Measurements from ENCODE around the gene RNF11. TPM values are rescaled to one million over a fixed set of nuclear protein-coding genes. Genes with fewer than 3 reads are reported as not detected.

Gene RNF11, protein sequence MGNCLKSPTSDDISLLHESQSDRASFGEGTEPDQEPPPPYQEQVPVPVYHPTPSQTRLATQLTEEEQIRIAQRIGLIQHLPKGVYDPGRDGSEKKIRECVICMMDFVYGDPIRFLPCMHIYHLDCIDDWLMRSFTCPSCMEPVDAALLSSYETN
- 100 and 102 TPM in 2 replicates for total RNA-seq
- long read RNA-seq, transcript RNF11-201 (3 exons, 3,084 nt): major isoform, 63 of 89 reads
- long read RNA-seq, transcript RNF11-202 (2 exons, 594 nt): minor isoform, 5 of 89 reads
- long read RNA-seq, partial matches to known transcripts: 0 of 89 reads
- long read RNA-seq, other reads (novel, unspliced or antisense): 21 of 89 reads

DNA sequence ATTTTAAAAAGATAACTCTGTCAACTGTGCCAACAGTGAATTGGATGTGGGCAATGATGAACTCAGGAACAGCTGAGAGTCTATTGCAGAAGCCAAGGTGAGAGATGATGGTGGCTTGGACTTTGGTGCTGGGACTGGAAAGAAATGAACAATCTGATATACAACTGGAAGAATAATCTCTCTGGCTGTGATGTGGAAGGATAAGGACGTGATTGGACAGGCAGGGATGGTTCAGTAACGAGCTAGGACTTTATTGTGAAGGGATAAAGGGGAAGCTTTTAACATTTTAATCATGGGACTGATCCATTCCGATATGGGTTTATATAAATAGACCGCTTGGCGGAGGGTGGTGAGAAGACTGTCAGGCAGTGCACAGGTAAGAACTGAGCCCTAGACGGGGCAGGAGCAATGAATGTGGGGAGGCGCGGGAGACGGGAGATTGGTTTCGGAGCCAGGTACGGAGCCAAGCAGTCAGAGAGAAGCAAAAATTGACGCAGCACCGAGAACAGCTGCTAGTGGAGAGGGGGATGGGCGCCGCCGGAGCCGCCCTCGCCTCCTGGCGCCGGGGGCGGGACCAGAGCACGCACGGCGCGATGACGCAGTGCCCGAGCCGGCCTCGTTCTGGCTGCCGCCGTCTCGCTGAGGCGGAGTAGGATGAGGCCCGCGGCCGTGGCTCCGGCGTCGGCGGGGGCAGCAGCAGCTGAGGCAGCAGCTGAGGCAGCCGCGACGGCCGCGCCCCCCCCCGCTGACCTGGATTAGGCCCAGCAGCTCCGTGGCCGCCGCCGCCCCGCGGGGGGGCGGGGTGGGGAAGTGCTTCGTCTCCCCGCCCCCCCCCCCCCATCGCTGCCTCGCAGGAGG is at the start of gene RNF11:
Gene RNF11 (plus strand): TSS at position 601 of the 858 bp plus-strand sequence. CDS start 484 bp downstream, outside the sequence.
- Mint-ChIP-seq H3K27me3 (ENCODE audit: unreplicated experiment) (no peaks in the 10 kb centered on the region), H3K4me1 (ENCODE audit: unreplicated experiment) (peaks cover 31% of the 10 kb centered on the region)

DNA sequence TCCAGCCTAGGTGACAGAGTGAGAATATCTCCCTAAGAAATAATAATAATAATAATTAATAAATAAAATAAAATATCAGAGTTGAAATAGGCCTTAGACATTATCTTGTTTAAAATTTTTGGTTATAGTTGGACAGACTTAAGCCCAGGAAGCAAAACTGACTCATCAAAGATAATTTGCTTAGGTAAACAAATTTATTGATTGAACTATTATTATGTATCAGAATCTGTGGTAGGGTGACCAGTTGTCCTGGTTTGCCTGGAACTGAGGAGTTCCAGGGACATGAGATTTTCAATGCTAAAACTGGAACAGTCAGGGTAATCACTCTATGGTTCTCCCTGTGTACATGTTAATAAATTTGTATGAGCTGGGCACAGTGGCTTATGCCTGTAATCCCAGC is 47.8 kb upstream of the RNF11 start:
- no peaks in the 10 kb centered on the region for H3K9me3 Mint-ChIP-seq (ENCODE audit: unreplicated experiment)
- H3K4me1 Mint-ChIP-seq (ENCODE audit: unreplicated experiment): no peaks in the 10 kb centered on the region
- no peak overlapping the region for H3K27ac Mint-ChIP-seq (ENCODE audit: unreplicated experiment)
- no peak for DNase-seq (ENCODE audit: extremely low spot score, unreplicated experiment)
- H3K4me3 Mint-ChIP-seq (ENCODE audit: unreplicated experiment): no peak overlapping the region
- H3K27me3 Mint-ChIP-seq (ENCODE audit: unreplicated experiment): peaks cover 19% of the 10 kb centered on the region
- H3K36me3 Mint-ChIP-seq (ENCODE audit: unreplicated experiment): no peaks in the 10 kb centered on the region
- no peak for TF ChIP-seq CTCF (IDR thresholded peaks at IDR 0.05)

More for the DNA sequence above, at the start of gene RNF11:
- Mint-ChIP-seq H3K36me3 (ENCODE audit: unreplicated experiment) (peaks cover 2% of the 10 kb centered on the region), H3K4me3 (ENCODE audit: unreplicated experiment) (peak within 1 kb of the TSS; percentile 95), H3K27ac (ENCODE audit: unreplicated experiment) (peak within 1 kb of the TSS; percentile 96), H3K9me3 (ENCODE audit: unreplicated experiment) (no peaks in the 10 kb centered on the region)
- DNase-seq (ENCODE audit: extremely low spot score, unreplicated experiment): peak; percentile 97
- TF ChIP-seq CTCF (IDR thresholded peaks at IDR 0.05): no peak

DNA sequence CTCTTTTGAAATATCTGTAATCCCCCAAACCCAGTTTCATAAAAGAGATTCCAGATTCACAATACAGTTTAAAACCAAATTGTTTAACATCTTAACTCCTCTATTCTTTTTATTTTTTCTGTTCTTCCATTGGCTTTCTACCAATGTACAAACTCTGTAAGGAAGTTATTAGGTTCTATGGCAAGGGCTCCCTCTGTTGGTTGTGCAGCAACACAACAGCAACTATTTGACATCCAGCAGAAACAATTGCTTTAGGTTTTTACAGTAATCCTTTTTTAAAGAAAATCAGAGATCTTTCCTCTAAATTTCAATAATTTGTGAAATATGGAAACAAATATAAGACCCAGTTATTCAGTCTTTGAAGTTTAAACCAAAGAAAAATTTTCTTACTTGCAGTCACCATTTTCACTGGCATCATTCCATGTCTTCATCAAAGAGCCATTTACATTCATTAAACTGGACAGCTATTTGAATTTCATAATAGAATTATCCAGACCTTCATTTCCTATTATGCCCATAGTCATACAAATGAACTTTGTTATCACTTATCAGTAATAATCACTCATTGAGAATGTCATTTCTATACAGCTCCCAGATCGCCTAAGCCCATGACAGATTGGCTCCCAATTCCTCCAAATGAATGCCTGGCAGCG is 46.5 kb upstream of the RNF11 start:
- H3K27ac Mint-ChIP-seq (ENCODE audit: unreplicated experiment): no peak overlapping the region
- H3K27me3 Mint-ChIP-seq (ENCODE audit: unreplicated experiment): peaks cover 10% of the 10 kb centered on the region
- H3K4me1 Mint-ChIP-seq (ENCODE audit: unreplicated experiment): no peaks in the 10 kb centered on the region
- no peak overlapping the region for H3K4me3 Mint-ChIP-seq (ENCODE audit: unreplicated experiment)
- no peak for DNase-seq (ENCODE audit: extremely low spot score, unreplicated experiment)
- H3K36me3 Mint-ChIP-seq (ENCODE audit: unreplicated experiment): no peaks in the 10 kb centered on the region
- no peaks in the 10 kb centered on the region for H3K9me3 Mint-ChIP-seq (ENCODE audit: unreplicated experiment)
- TF ChIP-seq CTCF (IDR thresholded peaks at IDR 0.05): peak; percentile 91

DNA sequence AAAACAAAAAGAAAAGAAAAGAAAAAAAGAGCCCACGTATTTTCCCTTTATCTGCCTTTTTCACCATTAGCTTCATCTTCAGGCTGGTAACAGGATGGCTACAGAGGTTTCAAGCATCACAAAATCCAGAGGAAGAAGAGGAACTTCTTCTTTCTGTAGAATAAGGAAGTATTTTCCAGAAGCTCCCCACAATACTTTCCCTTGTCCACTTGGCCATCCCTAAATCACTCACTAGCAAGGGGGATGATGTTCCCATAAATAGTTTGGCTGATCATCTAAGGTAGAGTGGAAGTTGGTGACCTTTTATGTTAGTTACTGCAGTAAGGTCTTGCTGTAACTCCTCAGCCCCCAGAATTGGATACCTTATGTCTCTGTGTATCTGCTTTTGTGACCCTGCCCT is 45.1 kb upstream of the RNF11 start:
- no peaks in the 10 kb centered on the region for H3K4me1 Mint-ChIP-seq (ENCODE audit: unreplicated experiment)
- no peaks in the 10 kb centered on the region for H3K9me3 Mint-ChIP-seq (ENCODE audit: unreplicated experiment)
- TF ChIP-seq CTCF (IDR thresholded peaks at IDR 0.05): no peak
- no peak for DNase-seq (ENCODE audit: extremely low spot score, unreplicated experiment)
- no peak overlapping the region for H3K4me3 Mint-ChIP-seq (ENCODE audit: unreplicated experiment)
- H3K27ac Mint-ChIP-seq (ENCODE audit: unreplicated experiment): no peak overlapping the region
- no peaks in the 10 kb centered on the region for H3K36me3 Mint-ChIP-seq (ENCODE audit: unreplicated experiment)
- peaks cover 5% of the 10 kb centered on the region for H3K27me3 Mint-ChIP-seq (ENCODE audit: unreplicated experiment)
